ENCODE data around the gene ATXN7. TPM values are rescaled to one million over a fixed set of nuclear protein-coding genes. Genes with fewer than 3 reads are reported as not detected.
A peak's percentile ranks its signal among the peaks of the same experiment; 100 is the strongest.

The ATXN7 gene
- total RNA-seq, 4 donors from 2014 or later, result 44.8 to 113 (median 51.0) TPM

DNA sequence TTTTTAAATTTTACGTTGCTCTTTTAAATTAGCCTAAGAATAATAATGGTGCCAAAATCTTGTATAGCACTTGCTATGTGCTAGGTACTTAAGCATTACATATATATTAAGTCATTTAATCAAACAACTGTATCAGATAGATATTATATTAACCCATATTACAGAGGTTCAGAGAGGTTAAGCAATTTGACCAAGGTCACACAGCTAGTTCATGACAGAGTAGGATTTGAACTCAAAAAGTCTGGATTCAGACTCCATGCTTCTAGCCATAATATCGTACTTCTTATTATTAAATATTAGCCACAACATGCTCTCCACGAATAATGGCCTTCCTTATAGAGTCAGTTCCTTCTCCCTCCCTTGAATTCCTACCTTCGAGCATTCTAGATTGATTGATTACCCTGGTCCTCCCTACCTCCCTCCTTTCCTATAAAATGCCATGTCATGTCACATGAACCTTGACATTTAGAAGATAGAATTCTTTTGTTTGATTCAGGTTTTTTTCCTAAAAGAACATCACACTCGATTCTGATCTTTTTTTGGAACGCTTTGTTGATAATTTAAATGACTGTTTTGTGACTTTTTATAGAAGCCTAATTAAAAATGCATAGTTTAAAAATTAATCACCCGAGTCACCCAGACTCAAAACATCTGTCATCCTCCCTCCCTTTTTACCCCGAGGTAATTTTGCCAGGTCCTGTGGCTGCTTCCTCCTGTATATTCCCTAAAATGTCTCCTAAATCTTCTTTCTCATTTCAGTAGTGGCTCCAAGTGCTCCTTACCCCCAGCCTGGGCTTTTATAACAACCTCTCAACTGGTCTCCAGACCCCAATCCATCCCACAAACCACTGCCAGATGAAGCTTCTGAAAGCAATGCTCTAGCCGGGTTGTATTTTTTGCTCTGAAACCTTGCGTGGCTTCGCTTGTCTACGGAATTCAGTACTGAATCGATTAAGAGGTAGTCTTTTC is 168.2 kb downstream of the ATXN7 start:
- Histone ChIP-seq H3K9me3 (no peaks in the 10 kb centered on the region), H3K27ac (peak overlapping the region in 1 of 4 donors; percentile 22), H3K27me3 (peaks cover 6% of the 10 kb centered on the region), H3K4me1 (peaks cover 0 to 7% (median 3%) of the 10 kb centered on the region in 4 donors), H3K4me3 (no peak overlapping the region), H3K36me3 (no peaks in the 10 kb centered on the region)
- WGBS, 2 donors (ENCODE audit: low coverage in 1 of 2), result 65 to 73% methylated on average over 13 of the region's 13 CpGs
- TF ChIP-seq EP300 (IDR thresholded peaks at IDR 0.05; ENCODE audit: low read depth) (no peak), POLR2A (IDR thresholded peaks at IDR 0.05) (no peak), POLR2AphosphoS5 (IDR thresholded peaks at IDR 0.05) (no peak)
- TF ChIP-seq, protein P1, sequence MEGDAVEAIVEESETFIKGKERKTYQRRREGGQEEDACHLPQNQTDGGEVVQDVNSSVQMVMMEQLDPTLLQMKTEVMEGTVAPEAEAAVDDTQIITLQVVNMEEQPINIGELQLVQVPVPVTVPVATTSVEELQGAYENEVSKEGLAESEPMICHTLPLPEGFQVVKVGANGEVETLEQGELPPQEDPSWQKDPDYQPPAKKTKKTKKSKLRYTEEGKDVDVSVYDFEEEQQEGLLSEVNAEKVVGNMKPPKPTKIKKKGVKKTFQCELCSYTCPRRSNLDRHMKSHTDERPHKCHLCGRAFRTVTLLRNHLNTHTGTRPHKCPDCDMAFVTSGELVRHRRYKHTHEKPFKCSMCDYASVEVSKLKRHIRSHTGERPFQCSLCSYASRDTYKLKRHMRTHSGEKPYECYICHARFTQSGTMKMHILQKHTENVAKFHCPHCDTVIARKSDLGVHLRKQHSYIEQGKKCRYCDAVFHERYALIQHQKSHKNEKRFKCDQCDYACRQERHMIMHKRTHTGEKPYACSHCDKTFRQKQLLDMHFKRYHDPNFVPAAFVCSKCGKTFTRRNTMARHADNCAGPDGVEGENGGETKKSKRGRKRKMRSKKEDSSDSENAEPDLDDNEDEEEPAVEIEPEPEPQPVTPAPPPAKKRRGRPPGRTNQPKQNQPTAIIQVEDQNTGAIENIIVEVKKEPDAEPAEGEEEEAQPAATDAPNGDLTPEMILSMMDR (IDR thresholded peaks at IDR 0.05), result no peak
- in situ Hi-C loops (cut with MboI; ENCODE audit: low pct_ligation_motif_present in 1 of 4, low pct_unique_long_range_greater_than_20kb in 1 of 4, low sequenced_read_pairs in 3 of 4) (loop anchor here (5.0 to 25.0 kb wide), 6 partner anchors 230 to 453 kb away; no protein-coding TSS in a partner anchor), intact Hi-C loops (cut with DNase I; ENCODE audit: low total_unique reads) (loop anchor here (2.0 to 10.0 kb wide), 3 partner anchors 113 to 450 kb away; no protein-coding TSS in a partner anchor)
- DNase-seq, result no peak

- in situ Hi-C loops (cut with MboI; ENCODE audit: low pct_ligation_motif_present in 1 of 4, low pct_unique_long_range_greater_than_20kb in 1 of 4, low sequenced_read_pairs in 3 of 4), result loop anchor here (5.0 to 25.0 kb wide), 6 partner anchors 229 to 452 kb away; no protein-coding TSS in a partner anchor
- no peak overlapping the region for H3K27ac ChIP-seq
- no peaks in the 10 kb centered on the region for H3K9me3 ChIP-seq
- intact Hi-C loops (cut with DNase I; ENCODE audit: low total_unique reads), result loop anchor here (5.0 to 10.0 kb wide), 2 partner anchors 112 to 449 kb away; no protein-coding TSS in a partner anchor
- H3K4me3 ChIP-seq, result no peak overlapping the region
- peaks cover 6% of the 10 kb centered on the region for H3K27me3 ChIP-seq
- H3K4me1 ChIP-seq, result peaks cover 0 to 7% (median 3%) of the 10 kb centered on the region in 4 donors
- H3K36me3 ChIP-seq, result no peaks in the 10 kb centered on the region
- TF ChIP-seq, protein P1 (IDR thresholded peaks at IDR 0.05), result no peak
- TF ChIP-seq EP300 (IDR thresholded peaks at IDR 0.05; ENCODE audit: low read depth) (no peak), POLR2AphosphoS5 (IDR thresholded peaks at IDR 0.05) (no peak), POLR2A (IDR thresholded peaks at IDR 0.05) (no peak)
- no peak for DNase-seq
- 61 to 83% methylated on average over 2 of the region's 2 CpGs for WGBS, 2 donors (ENCODE audit: low coverage in 1 of 2)
Observed at GRCh38 chr3:64033069-64033468, 169.4 kb downstream of the ATXN7 start.

GRCh38 chr3:64037084-64037483 is 173.4 kb downstream of the ATXN7 start:
- H3K9me3 ChIP-seq, result no peaks in the 10 kb centered on the region
- no peaks in the 10 kb centered on the region for H3K36me3 ChIP-seq
- DNase-seq, result no peak
- no peak overlapping the region for H3K27ac ChIP-seq
- no peaks in the 10 kb centered on the region for H3K4me1 ChIP-seq
- TF ChIP-seq, protein P1 (IDR thresholded peaks at IDR 0.05), result no peak
- H3K4me3 ChIP-seq, result no peak overlapping the region
- in situ Hi-C loops (cut with MboI; ENCODE audit: low pct_ligation_motif_present in 1 of 4, low pct_unique_long_range_greater_than_20kb in 1 of 4, low sequenced_read_pairs in 3 of 4) (loop anchor here (10.0 to 25.0 kb wide), 4 partner anchors 225 to 448 kb away; no protein-coding TSS in a partner anchor), intact Hi-C loops (cut with DNase I; ENCODE audit: low total_unique reads) (loop anchor here (10.0 kb wide), 1 partner anchor 108 kb away; no protein-coding TSS in a partner anchor)
- WGBS, 2 donors (ENCODE audit: low coverage in 1 of 2), result 97 to 100% methylated on average over 1 to 7 of the region's 7 CpGs
- peaks cover 4% of the 10 kb centered on the region for H3K27me3 ChIP-seq

GRCh38 chr3:64038253-64038767 is 174.6 kb downstream of the ATXN7 start:
- H3K27me3 ChIP-seq, result peaks cover 5% of the 10 kb centered on the region
- DNase-seq, result no peak
- H3K4me1 ChIP-seq, result no peaks in the 10 kb centered on the region
- in situ Hi-C loops (cut with MboI; ENCODE audit: low pct_ligation_motif_present in 1 of 4, low pct_unique_long_range_greater_than_20kb in 1 of 4, low sequenced_read_pairs in 3 of 4) (loop anchor here (10.0 to 25.0 kb wide), 4 partner anchors 224 to 446 kb away; no protein-coding TSS in a partner anchor), intact Hi-C loops (cut with DNase I; ENCODE audit: low total_unique reads) (loop anchor here (10.0 kb wide), 1 partner anchor 106 kb away; no protein-coding TSS in a partner anchor)
- H3K27ac ChIP-seq, result no peak overlapping the region
- 39 to 71% methylated on average over 4 of the region's 4 CpGs for WGBS, 2 donors (ENCODE audit: low coverage in 1 of 2)
- H3K36me3 ChIP-seq, result no peaks in the 10 kb centered on the region
- no peak for TF ChIP-seq POLR2A (IDR thresholded peaks at IDR 0.05)
- TF ChIP-seq EP300 (IDR thresholded peaks at IDR 0.05; ENCODE audit: low read depth), result no peak
- no peak for TF ChIP-seq POLR2AphosphoS5 (IDR thresholded peaks at IDR 0.05)
- TF ChIP-seq, protein P1 (IDR thresholded peaks at IDR 0.05), result no peak
- H3K9me3 ChIP-seq, result no peaks in the 10 kb centered on the region
- H3K4me3 ChIP-seq, result no peak overlapping the region
